ENCODE measurements around the gene KRTAP3-2.

- no peak for TF ChIP-seq POLR2A (IDR thresholded peaks at IDR 0.05)
- no peak for TF ChIP-seq CTCF (IDR thresholded peaks at IDR 0.05)
Measured at GRCh38 chr17:41049110-41049509, 49.4 kb upstream of the KRTAP3-2 start.
